HS-5 (cell line): ENCODE results near the gene DIO1.
"Not testable (repeated sequence)": the region's sequence is repeated elsewhere in the genome, so short reads cannot be mapped to it uniquely, and the experiment has no call there.

Experiments used
- DNase-seq: peaks from one replicate; pipeline ENCODE4 v3.0.0-alpha.2; 2012; ENCODE audit warnings: low read depth

DIO1 gene

GRCh38 chr1:53893999-53894636, at the start of gene DIO1:
TSS of gene DIO1 (plus strand) at chr1:53894187. CDS start at chr1:53894211, 24 bp downstream.
- no peak for DNase-seq

DNA sequence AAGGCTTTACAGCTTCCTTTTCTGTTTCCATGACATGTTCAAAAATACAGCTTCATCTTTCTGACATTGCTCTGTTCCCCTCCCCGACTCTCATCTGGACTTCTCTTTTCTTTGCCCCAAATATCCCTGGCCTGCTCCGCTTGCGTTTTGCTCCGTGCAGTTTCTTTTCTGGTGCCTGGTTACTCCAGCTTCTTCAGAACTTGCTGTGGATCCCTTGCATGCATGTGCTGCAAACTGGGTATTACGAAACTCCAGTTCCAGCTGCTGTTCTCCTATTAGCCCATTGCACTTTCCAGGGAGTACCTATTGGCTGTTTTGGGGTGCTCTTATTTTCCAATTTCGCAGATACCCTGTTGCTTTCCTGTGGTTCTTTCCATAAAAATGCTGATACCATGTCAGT, 46.0 kb upstream of the DIO1 start:
- no peak for DNase-seq

- no peak for DNase-seq
These were observed 43.8 kb upstream of the DIO1 start for GRCh38 chr1:53850082-53850673.

DNA sequence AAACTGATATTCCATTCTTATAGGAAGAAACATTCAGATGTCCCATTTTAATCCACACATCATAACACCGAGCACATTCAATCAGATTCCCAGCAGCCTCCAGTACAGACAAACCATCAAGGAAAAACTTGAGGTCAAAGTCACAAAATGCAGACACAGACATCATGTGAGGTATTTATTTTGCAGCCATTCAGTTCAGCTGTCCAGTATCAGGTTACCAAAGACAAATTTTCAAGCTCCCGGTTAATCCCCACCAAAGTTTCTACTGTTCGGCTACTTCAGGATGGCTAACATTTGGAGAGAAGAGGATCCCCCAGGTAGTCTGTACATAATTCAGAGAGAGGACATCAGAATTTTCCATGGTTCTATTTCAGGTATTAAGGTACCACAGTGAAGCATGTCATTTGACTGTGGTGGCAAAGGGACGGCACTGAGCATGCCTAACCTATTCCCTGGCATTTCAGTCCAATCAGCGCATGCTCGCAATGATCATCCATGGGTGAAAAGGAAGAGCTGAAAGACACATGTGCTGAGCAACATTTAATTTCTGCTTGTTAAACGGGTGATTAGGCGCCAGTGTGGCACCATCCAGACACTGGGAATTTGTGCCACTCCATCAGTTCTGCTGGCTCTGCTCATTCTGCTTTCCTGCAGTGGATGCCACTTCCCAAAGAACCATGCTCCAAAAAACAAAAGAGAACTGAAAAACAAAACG, 42.3 kb upstream of the DIO1 start:
- DNase-seq = no peak

DNA sequence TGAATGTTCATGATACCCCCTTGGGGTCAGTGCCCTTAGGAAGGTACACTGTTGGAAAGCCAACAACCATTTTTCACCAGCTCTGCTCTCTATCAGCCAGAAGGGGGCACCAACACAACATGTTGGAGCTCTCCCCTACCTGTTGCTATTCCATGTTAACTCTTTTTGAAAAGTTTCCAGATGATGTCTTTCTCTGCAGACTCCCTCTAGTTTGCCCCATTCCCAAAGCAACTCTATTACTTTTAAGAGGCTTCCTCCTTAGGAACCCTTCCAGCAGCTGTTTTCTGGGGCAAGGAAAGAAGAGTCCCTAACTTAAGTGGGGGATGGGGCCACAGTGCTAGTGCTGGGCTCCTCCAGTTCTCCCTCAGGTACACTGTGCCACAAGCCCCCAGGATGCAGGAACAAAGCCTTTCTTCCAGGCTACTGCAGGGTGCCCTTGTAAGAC, 33.0 kb upstream of the DIO1 start:
- peak; percentile 11 for DNase-seq

DNA sequence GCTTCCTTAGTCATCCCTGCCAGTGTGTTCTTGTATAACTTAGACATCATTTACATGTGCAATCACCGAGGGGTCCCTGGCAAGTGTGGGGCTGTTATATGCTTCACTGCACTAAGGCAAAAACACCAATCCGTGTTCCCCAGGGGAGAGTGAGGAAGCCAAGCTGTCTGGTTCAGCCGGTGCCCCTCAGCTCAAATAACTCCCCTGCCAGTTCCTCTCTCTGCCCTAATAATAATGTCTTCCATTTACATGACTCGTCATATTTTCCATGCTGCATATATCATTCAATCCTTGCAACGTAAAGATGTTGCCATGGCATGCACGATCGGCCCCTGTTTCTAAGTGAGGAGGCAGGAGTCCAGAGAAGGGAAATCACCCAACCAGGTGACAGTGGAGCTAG, 31.5 kb upstream of the DIO1 start:
- no peak for DNase-seq

GRCh38 chr1:53868565-53868964, 25.4 kb upstream of the DIO1 start:
- no peak for DNase-seq

GRCh38 chr1:53869454-53870117, 24.4 kb upstream of the DIO1 start:
- DNase-seq = no peak

DNA sequence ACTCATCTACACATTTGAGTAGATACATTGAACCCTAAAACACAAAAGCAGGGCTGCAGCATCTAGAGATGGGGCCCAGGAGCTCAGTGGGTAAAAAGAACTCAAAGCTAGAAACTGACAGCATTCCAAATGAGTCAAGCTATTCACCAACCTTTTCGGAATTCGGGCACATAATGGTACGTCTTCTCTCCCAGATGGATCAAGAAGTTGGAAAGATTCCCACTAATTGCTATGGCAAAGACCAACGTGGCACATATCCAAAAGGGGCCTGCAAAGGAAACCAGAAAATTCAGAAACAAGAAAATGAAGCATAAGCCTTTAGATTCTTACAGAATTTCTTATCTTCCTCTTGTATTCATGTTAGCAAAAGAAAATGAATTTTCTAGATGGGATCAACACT, 22.8 kb upstream of the DIO1 start:
- DNase-seq = no peak

GRCh38 chr1:53871773-53872484, 22.1 kb upstream of the DIO1 start:
- DNase-seq = no peak

DNA sequence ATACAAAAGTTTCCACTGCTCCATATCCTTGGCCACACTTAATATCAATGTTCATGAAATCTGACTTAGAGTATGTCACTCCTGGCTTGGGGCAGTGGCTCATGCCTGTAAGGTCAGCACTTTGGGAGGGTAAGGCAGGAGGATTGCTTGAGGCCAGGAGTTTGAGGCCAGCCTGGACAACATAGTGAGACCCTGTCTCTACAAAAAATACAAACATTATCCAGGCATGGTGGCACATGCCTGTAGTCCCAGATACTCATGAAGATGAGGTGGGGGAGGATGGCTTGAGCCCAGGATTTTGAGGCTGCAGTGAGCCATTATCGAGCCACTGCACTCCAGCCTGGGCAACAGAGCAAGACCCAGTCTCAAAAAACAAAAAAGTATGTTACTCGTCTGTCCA, 18.8 kb upstream of the DIO1 start:
- DNase-seq = not testable (repeated sequence)

GRCh38 chr1:53878492-53879105, 15.4 kb upstream of the DIO1 start:
- DNase-seq = no peak

DNA sequence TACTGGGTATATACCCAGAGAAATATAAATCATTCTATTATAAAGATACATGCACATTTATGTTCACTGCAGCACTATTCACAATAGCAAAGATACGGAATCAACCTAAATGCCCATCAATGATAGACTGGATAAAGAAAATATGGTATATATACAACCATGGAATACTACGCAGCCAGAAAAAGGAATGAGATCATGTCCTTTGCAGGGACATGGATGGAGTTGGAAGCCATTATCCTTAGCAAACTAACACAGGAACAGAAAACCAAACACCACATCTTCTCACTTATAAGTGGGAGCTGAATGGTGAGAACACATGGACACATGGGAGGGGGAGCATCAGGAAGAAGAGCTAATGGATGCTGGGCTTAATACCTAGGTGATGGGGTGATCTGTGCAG, 12.1 kb upstream of the DIO1 start:
- DNase-seq = not testable (repeated sequence)

GRCh38 chr1:53883600-53883999, 10.4 kb upstream of the DIO1 start:
- DNase-seq = not testable (repeated sequence)

DNA sequence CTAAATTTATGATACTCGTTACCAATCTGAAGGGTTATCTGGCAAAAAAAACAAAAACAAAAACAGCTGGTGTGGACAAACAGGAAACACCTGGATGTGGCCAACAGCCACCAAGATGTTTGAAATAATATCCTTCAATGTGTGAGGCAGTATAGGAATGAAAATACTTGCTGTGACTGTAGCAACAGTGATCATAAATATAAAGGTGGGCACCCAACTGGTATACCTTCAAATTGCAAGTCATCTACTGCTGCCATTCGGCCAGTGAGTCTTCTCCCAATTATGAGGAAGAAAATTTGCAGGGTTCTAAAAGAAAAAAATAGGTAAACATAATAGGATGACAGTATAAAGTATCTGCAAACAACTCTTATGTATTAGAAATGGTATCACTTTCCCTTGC, 5.3 kb upstream of the DIO1 start:
- no peak for DNase-seq

DNA sequence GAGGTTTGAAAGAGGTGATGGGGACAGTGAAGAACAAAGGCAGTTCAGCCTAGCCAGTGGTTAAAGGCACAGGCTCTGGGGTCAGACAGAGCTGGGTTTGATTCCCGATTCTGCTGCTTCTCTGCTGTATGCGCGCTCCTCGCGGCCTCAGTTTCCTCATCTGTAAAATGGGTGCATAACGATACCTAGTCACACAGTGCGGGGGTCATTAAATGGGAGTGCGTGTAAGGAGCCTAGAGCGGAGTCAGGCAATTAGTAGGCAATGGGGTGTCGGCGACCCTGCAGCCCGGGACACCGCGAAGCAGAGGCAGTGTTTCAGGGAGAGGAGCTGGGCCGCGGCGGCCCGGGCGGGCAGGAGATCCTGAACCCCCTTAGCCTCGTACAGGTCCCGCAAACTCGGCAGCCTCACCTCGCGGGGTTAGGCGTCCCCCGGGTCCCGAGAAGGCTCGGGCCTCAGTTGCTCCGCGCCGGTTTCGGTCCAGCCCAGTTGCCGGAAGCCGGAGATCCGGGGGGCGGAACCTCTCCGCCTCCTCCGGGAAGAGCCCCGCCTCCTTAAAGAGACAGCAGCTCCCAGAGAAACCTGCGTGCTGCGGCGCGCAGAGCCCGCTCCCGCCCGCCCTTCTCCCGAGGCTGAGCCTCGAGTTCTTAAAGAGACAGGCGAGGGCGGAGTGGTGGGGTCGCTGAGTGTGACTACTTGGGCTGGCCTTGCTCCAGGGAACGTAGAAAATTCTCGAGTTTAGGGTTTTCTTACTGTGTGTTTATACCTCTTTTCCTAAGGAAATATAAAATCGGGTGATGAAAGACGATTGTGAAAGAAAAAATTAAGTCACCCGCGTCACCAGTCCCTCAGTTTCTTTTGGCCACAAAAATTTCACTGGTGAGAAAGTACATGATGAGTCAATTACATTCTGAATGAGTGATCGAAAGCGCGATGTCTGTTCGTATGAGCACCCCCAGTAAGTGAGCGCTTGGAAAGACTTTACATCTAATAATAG, 4.4 kb upstream of the DIO1 start, which contains the start of gene YIPF1:
Gene YIPF1, minus strand, starts transcription at position 494 of the 995 bp plus-strand sequence. CDS start 860 bp downstream, outside the sequence.
- DNase-seq = peak; percentile 77

GRCh38 chr1:53890522-53890941, 3.5 kb upstream of the DIO1 start:
- DNase-seq = no peak

GRCh38 chr1:53891018-53891417, 3.0 kb upstream of the DIO1 start:
- DNase-seq = no peak

- no peak for DNase-seq
These were observed 2.3 kb upstream of the DIO1 start for GRCh38 chr1:53891678-53892077.

GRCh38 chr1:53892911-53893310, 1.1 kb upstream of the DIO1 start:
- DNase-seq = no peak
